Keratinocyte (primary cell): ENCODE data around the gene RFTN1. TPM values are rescaled to one million over a fixed set of nuclear protein-coding genes. Genes with fewer than 3 reads are reported as not detected.

Experiments used
- DNase-seq: peaks from one replicate; pipeline ENCODE4 v3.0.0-alpha.2; 2011; ENCODE audit warnings: low read depth, missing footprints, low spot score
- FAIRE-seq: peaks from 2 replicates; lab custom pipeline; 2011; peaks lifted over from hg19 to GRCh38; lab: Jason Lieb, UNC
- H2AFZ ChIP-seq: 2 replicates; pipeline ENCODE4 v1.6.0; 2012; ENCODE audit warnings: low read length, control low read depth, inconsistent platforms; ENCODE audit not compliant: control insufficient read depth
- H3K27ac ChIP-seq: 2 replicates; pipeline ENCODE4 v1.5.1; 2011; ENCODE audit warnings: low read length; ENCODE audit not compliant: control insufficient read depth, insufficient read depth
- H3K27me3 ChIP-seq: 3 replicates; pipeline ENCODE4 v1.6.0; 2011; ENCODE audit warnings: low read length; ENCODE audit not compliant: control insufficient read depth, insufficient read depth; ENCODE audit errors: extremely low read depth
- H3K36me3 ChIP-seq, 2 experiments: 2 replicates in 1 of 2; 3 replicates in 1 of 2; pipeline ENCODE4 v1.5.1; 2011; ENCODE audit warnings: low read length in 2 of 2, mild to moderate bottlenecking in 1 of 2; ENCODE audit not compliant: control insufficient read depth in 2 of 2, insufficient read depth in 2 of 2; ENCODE audit errors: extremely low read depth in 1 of 2
- H3K4me1 ChIP-seq: 3 replicates; pipeline ENCODE4 v1.5.1; 2011; ENCODE audit warnings: low read length; ENCODE audit not compliant: control insufficient read depth, insufficient read depth; ENCODE audit errors: extremely low read depth
- H3K4me2 ChIP-seq: 3 replicates; pipeline ENCODE4 v1.6.0; 2011; ENCODE audit warnings: low read depth, low read length; ENCODE audit not compliant: control insufficient read depth, insufficient read depth; ENCODE audit errors: extremely low read depth
- H3K4me3 ChIP-seq, 3 experiments: fragments of 200-600 bp in 1 of 3; sonication (generic) in 1 of 3; 2 replicates in 2 of 3; 3 replicates in 1 of 3; pipeline ENCODE4 v1.5.1; 2011 to 2016; ENCODE audit warnings: low read length in 3 of 3, mild to moderate bottlenecking in 3 of 3, control low read depth in 2 of 3, inconsistent platforms in 1 of 3, low read depth in 1 of 3, mixed read lengths in 1 of 3, mixed run types in 1 of 3, moderate library complexity in 1 of 3; ENCODE audit not compliant: control insufficient read depth in 2 of 3, insufficient read depth in 2 of 3; ENCODE audit errors: extremely low read depth in 1 of 3
- H3K79me2 ChIP-seq: 2 replicates; pipeline ENCODE4 v1.6.0; 2012; ENCODE audit warnings: low read length; ENCODE audit not compliant: control insufficient read depth, insufficient read depth
- H3K9ac ChIP-seq: 3 replicates; pipeline ENCODE4 v1.6.0; 2011; ENCODE audit warnings: low read length; ENCODE audit not compliant: control insufficient read depth, insufficient read depth; ENCODE audit errors: extremely low read depth
- H3K9me1 ChIP-seq: 3 replicates; pipeline ENCODE4 v1.6.0; 2011; ENCODE audit warnings: low read length; ENCODE audit not compliant: control insufficient read depth, insufficient read depth; ENCODE audit errors: extremely low read depth
- H3K9me3 ChIP-seq: 2 replicates; pipeline ENCODE4 v1.5.1; 2012; ENCODE audit warnings: low read depth, low read length; ENCODE audit not compliant: control insufficient read depth
- H4K20me1 ChIP-seq: 3 replicates; pipeline ENCODE4 v1.6.0; 2011; ENCODE audit warnings: low read length; ENCODE audit not compliant: control insufficient read depth, insufficient read depth; ENCODE audit errors: extremely low read depth
- EZH2 ChIP-seq: IDR thresholded peaks from one replicate; pipeline ENCODE4 v1.6.1; 2012; ENCODE audit warnings: inconsistent platforms, mild to moderate bottlenecking, low read length, moderate library complexity
- dilution Hi-C: fragments of 300-500 bp; cut with MboI; formaldehyde crosslinking; loops from one replicate; pipeline ENCODE4 v1.7.0; 2020; ENCODE audit warnings: low sequenced_read_pairs; ENCODE audit not compliant: extremely low pct_ligation_motif_present
- polyA plus RNA-seq, 5 experiments: library from polyadenylated mRNA; depleted of rRNA in 3 of 5; stranded (reverse) in 3 of 5; stranded (forward) in 1 of 5; unstranded in 1 of 5; fragments of >200 nt; gene quantifications; 1 replicate in 1 of 5; 2 replicates in 3 of 5; 3 replicates in 1 of 5; pipeline versions ENCODE4 v1.2.1 to v1.2.3, GENCODE V29; 2011 to 2012; ENCODE audit warnings: missing spikeins in 2 of 5, low read depth in 1 of 5, low replicate concordance in 1 of 5
- TF ChIP-seq, protein P1 (sequence below), 3 experiments: IDR thresholded peaks in 1 of 3; conservative IDR thresholded peaks in 1 of 3; optimal IDR thresholded peaks in 1 of 3; 2 replicates in 2 of 3; 3 replicates in 1 of 3; pipeline versions ENCODE3 to v1.5.1; 2011; ENCODE audit warnings: low read length in 3 of 3, mild to moderate bottlenecking in 3 of 3, moderate library complexity in 2 of 3, control low read depth in 1 of 3, inconsistent platforms in 1 of 3; ENCODE audit not compliant: insufficient read depth in 2 of 3; ENCODE audit errors: extremely low read depth in 1 of 3

Gene RFTN1
- polyA plus RNA-seq, 1 donor (not counting 4 experiments of a cell fraction or from before 2014, with no cell fraction given): 18.0 TPM

- no peak overlapping the region for H3K4me2 ChIP-seq
- H3K9me1 ChIP-seq: no peaks in the 10 kb centered on the region
- dilution Hi-C loops: no loop called here
- H3K4me3 ChIP-seq: no peak overlapping the region
- peaks cover 2 to 6% of the 10 kb centered on the region in 2 experiments for H3K36me3 ChIP-seq
- no peak overlapping the region for H2AFZ ChIP-seq
- no peaks in the 10 kb centered on the region for H3K79me2 ChIP-seq
- H3K27ac ChIP-seq: no peak overlapping the region
- no peaks in the 10 kb centered on the region for H3K9me3 ChIP-seq
- H4K20me1 ChIP-seq: no peaks in the 10 kb centered on the region
- H3K27me3 ChIP-seq: no peaks in the 10 kb centered on the region
- no peak for FAIRE-seq
- H3K4me1 ChIP-seq: no peaks in the 10 kb centered on the region
- DNase-seq: no peak
- H3K9ac ChIP-seq: no peak overlapping the region
- TF ChIP-seq, protein P1, sequence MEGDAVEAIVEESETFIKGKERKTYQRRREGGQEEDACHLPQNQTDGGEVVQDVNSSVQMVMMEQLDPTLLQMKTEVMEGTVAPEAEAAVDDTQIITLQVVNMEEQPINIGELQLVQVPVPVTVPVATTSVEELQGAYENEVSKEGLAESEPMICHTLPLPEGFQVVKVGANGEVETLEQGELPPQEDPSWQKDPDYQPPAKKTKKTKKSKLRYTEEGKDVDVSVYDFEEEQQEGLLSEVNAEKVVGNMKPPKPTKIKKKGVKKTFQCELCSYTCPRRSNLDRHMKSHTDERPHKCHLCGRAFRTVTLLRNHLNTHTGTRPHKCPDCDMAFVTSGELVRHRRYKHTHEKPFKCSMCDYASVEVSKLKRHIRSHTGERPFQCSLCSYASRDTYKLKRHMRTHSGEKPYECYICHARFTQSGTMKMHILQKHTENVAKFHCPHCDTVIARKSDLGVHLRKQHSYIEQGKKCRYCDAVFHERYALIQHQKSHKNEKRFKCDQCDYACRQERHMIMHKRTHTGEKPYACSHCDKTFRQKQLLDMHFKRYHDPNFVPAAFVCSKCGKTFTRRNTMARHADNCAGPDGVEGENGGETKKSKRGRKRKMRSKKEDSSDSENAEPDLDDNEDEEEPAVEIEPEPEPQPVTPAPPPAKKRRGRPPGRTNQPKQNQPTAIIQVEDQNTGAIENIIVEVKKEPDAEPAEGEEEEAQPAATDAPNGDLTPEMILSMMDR (optimal IDR thresholded peaks at IDR 0.05 in 1 of 3, IDR thresholded peaks at IDR 0.05 in 1 of 3, conservative IDR thresholded peaks at IDR 0.05 in 1 of 3; ENCODE audit: extremely low read depth in 1 of 3, insufficient read depth in 2 of 3, low read length in 3 of 3): no peak
- TF ChIP-seq EZH2: no peak
These were observed 167.0 kb downstream of the RFTN1 start for GRCh38 chr3:16346413-16347081.

DNA sequence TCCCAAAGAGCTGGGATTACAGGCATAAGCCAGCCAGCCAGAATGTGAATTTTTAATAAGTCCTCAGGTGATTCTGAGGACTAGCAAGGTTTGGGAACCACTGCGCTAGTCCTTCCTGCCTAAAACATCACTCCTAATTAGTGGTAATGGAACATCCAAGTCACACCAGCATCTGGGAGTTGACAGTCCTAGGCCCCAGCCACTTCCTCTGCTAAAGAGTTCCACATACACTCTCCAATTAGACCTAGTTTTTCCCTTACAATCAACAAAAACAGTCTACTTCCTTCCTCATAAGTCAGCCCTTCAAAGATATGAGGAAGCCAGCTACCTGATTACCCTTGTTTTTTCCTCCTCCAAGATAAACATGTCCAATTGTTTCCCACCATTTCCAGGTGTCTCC lies 170.4 kb downstream of the RFTN1 start:
- FAIRE-seq (no peak), DNase-seq (no peak)
- Histone ChIP-seq H4K20me1 (no peaks in the 10 kb centered on the region), H3K4me2 (no peak overlapping the region), H3K79me2 (no peaks in the 10 kb centered on the region), H3K4me3 (no peak overlapping the region), H3K27ac (no peak overlapping the region), H3K9ac (no peak overlapping the region), H3K9me1 (peaks cover under 1% of the 10 kb centered on the region), H3K9me3 (no peaks in the 10 kb centered on the region), H3K4me1 (peaks cover 3% of the 10 kb centered on the region), H3K36me3 (peaks cover 2 to 4% of the 10 kb centered on the region in 2 experiments), H3K27me3 (no peaks in the 10 kb centered on the region), H2AFZ (no peak overlapping the region)
- dilution Hi-C loops: no loop called here
- no peak for TF ChIP-seq EZH2
- TF ChIP-seq, protein P1 (optimal IDR thresholded peaks at IDR 0.05 in 1 of 3, IDR thresholded peaks at IDR 0.05 in 1 of 3, conservative IDR thresholded peaks at IDR 0.05 in 1 of 3; ENCODE audit: extremely low read depth in 1 of 3, insufficient read depth in 2 of 3, low read length in 3 of 3): no peak
